Measurements from ENCODE around the gene GLB1L3.

GLB1L3 gene

DNA sequence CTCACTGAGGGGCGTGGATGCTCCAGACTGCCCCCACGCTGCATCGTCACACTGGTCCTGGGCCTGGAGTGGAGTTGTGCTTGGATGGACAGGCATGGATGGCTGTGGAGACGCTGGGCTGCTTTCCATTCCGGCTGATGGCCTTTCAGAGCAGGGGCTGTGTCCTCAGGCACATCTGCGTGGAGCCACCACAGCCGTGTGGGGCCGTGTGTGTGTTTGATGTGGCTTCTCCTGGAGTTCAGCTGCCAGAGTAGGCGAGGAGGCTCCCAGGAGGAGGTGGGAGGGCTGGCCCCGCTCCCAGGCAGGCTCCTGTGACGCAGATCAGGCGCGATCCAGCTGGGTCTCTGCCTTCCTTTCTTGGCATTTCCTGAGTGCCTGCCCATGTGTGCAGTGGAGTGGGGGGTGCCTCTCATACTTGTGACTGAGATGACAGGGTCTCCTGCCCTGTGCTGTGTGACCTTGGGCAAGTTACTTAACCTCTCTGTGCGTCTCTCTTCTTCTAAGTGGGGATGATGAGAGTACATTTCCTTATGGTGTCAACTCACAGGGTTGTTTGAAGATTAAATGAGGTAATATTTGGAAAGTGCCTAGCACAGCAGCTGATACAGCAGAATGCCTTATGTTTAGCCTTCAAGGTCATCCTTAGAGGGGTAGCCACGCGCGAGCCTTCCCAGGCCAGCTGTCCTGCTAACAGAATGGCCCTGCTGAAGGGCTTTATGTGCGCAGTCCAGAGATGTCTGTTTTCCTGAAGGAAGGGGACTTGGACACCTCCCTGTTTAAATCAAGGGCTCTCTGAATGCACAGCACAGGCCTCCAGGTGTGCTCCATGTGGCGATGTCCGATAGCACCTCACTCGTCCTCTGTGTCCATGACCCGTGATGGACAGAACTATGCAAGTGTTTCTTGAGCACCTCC is 89.1 kb downstream of the GLB1L3 start:
- DNase-seq = no peak

DNA sequence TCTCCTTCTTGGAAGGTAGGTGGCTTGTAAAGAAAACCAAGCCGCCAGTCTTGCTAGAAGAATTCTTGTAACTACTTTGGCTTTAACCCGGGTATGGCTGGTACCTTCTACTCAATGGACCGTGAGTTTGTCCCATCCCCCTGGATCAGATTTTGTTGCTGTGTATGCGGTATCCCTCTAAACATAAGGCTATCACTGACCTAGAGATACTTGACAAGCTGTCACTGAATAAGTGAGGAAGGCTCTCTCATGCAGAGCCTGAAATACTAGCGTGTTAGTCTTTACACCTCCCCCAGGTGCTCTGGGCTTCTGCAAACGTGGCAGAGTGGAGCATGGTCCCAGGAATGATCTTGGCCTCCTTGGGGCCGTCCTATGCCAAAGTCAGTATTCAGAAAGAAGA is 90.1 kb downstream of the GLB1L3 start:
- no peak for DNase-seq

DNA sequence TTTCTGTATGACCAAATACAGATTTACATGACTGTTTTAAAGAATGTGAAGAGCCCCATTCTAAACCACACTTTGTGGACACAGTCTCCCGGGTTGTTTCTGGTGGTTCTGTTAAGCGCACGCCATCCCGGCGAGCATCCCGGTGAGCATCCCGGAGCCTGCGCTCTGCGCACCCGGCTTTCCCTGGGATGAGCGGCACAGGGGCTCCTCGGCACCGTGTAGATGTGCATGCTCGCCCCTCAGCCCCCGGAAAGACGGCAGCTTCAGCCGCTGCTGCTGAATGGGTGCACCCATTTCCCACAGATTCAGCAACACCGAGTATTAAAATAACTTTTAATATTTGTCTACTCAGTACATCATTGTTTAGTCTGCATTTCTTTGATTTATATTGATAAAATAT is 91.6 kb downstream of the GLB1L3 start:
- DNase-seq = no peak
